Measurements from ENCODE around the gene SRRM3. TPM values are rescaled to one million over a fixed set of nuclear protein-coding genes. Genes with fewer than 3 reads are reported as not detected.
"Not testable (repeated sequence)": the region's sequence is repeated elsewhere in the genome, so short reads cannot be mapped to it uniquely, and the experiment has no call there.

SRRM3 gene
- total and polyA plus RNA-seq, 3 experiments from 2014 or later = not detected

DNA sequence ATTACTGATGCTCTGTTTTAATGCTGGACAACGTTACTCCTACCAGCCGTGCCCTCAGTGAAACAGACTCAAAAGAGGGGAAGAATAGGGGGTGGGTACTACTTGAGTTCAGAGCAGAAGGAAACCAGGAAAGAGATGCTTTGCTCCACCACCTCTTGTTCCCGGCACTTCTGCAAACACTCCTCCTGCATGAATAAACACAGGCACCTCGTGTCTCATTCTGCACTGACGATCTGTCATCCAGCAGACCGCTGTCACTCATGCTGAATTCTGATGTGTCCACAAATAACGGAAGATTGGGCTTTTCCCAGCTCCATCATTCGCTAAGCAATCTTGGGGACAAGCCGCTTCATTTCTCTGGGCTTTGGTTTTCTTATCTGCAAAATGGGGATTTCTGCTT is 130.4 kb downstream of the SRRM3 start:
- peaks cover 42 to 73% (median 61%) of the 10 kb centered on the region in 3 donors for H3K4me1 Mint-ChIP-seq
- H3K27ac Mint-ChIP-seq = peak overlapping the region in 3 of 8 donors; percentile 46 to 63 (median 48)
- no peaks in the 10 kb centered on the region for H3K9me3 Mint-ChIP-seq
- H3K4me3 ChIP-seq (ENCODE audit: low read length) = no peak overlapping the region
- H3K9me3 ChIP-seq (ENCODE audit: low read length) = no peaks in the 10 kb centered on the region
- H3K4me1 ChIP-seq (ENCODE audit: insufficient read depth, low read length) = no peaks in the 10 kb centered on the region
- H3K27me3 ChIP-seq (ENCODE audit: insufficient read depth, low read length, poor library complexity, severe bottlenecking) = no peaks in the 10 kb centered on the region
- H3K27me3 Mint-ChIP-seq = no peaks in the 10 kb centered on the region
- DNase-seq = no peak
- H3K4me3 Mint-ChIP-seq = no peak overlapping the region
- ChIA-PET CTCF (interaction anchor here (0.6 kb wide), 1 partner anchor 21 kb away, joined by 4 read pairs; no protein-coding TSS in a partner anchor), POLR2A (no interaction called here)
- peaks cover 0 to 60% (median 12%) of the 10 kb centered on the region in 3 donors for H3K36me3 Mint-ChIP-seq
- H3K27ac ChIP-seq (ENCODE audit: low read depth, low read length) = no peak overlapping the region
- peaks cover 24% of the 10 kb centered on the region for H3K36me3 ChIP-seq (ENCODE audit: insufficient read depth, low read length)

DNA sequence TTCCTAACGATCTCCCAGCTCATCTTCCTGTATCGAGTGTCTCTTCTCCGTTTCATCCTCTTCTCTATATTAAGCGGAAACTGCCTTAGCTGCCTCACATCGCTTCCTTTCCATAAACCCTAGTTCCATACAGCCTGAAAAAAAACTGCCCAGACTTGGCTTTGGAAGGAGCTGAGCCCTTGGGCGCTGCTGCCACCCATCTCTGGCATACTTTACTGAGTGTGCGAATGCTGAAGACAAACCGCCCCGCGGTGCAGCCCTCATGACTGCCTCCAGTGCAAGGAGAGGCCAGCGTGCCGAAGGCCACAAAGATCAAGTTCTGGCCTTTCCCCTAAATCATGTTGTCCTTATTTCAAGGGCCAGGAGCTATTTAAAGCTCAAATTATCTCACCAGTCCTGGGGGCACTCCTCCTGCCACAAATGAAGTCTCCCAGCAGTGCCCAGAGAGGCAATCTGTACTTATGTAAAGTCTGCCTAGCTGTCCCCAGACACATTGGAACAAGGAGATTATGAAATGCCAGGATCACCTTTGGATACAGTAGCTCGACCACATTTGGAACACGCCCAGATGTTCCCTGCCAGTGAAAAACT is 131.9 kb downstream of the SRRM3 start:
- Mint-ChIP-seq H3K27me3 (no peaks in the 10 kb centered on the region), H3K4me3 (peak overlapping the region in 1 of 7 donors; percentile 51), H3K27ac (peak overlapping the region in 6 of 8 donors; percentile 35 to 77 (median 66)), H3K9me3 (no peaks in the 10 kb centered on the region), H3K36me3 (peaks cover 0 to 57% (median 12%) of the 10 kb centered on the region in 3 donors), H3K4me1 (peaks cover 44 to 75% (median 67%) of the 10 kb centered on the region in 3 donors)
- DNase-seq = no peak
- Histone ChIP-seq H3K9me3 (ENCODE audit: low read length) (no peaks in the 10 kb centered on the region), H3K4me3 (ENCODE audit: low read length) (no peak overlapping the region), H3K36me3 (ENCODE audit: insufficient read depth, low read length) (peaks cover 14% of the 10 kb centered on the region), H3K27me3 (ENCODE audit: insufficient read depth, low read length, poor library complexity, severe bottlenecking) (no peaks in the 10 kb centered on the region), H3K27ac (ENCODE audit: low read depth, low read length) (no peak overlapping the region), H3K4me1 (ENCODE audit: insufficient read depth, low read length) (peaks cover 7% of the 10 kb centered on the region)
- POLR2A ChIA-PET = interaction anchor here (0.5 kb wide), 1 partner anchor 24 kb away, joined by 3 read pairs; no protein-coding TSS in a partner anchor
- CTCF ChIA-PET = interaction anchor here (1.1 to 1.6 kb wide), 4 partner anchors 8 to 43 kb away, joined by 3 to 4 read pairs (median 3); no protein-coding TSS in a partner anchor

DNA sequence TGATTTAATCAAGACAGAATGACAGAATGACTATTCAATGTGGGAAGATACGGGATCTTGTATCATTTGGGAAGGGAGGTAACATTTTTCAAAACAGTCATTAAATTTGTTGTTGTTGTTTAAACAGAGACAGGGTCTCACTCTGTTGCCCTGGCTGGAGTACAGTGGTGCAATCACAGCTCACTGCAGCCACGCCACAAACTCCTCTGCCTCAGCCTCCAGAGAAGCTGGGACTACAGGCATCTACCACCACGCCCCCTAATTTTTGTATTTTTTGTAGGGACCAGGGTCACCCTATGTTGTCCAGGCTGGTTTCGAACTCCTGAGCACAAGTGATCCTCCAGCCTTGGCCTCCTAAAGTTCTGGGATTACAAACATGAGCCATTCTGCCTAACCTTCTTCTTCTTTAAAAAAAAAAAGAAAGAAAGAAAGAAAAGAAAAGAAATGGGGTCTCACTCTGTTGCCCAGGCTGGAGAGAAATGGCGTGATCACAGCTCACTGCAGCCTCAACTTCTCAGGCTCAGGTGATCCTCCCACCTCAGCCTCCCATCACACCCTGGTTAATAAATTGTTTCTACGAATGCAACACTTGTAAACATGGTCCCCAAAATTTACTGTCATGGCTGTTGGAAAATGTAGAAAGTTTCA is 132.7 kb downstream of the SRRM3 start:
- Histone ChIP-seq H3K36me3 (ENCODE audit: insufficient read depth, low read length) (peaks cover 11% of the 10 kb centered on the region), H3K4me3 (ENCODE audit: low read length) (no peak overlapping the region), H3K9me3 (ENCODE audit: low read length) (no peaks in the 10 kb centered on the region), H3K4me1 (ENCODE audit: insufficient read depth, low read length) (peaks cover 7% of the 10 kb centered on the region), H3K27me3 (ENCODE audit: insufficient read depth, low read length, poor library complexity, severe bottlenecking) (no peaks in the 10 kb centered on the region), H3K27ac (ENCODE audit: low read depth, low read length) (no peak overlapping the region)
- ChIA-PET POLR2A (no interaction called here), CTCF (interaction anchor here (1.1 to 1.6 kb wide), 5 partner anchors 9 to 43 kb away, joined by 3 to 4 read pairs (median 3); no protein-coding TSS in a partner anchor)
- peaks cover 0 to 50% (median 10%) of the 10 kb centered on the region in 3 donors for H3K36me3 Mint-ChIP-seq
- peak overlapping the region in 2 of 8 donors; percentile 23 to 88 for H3K27ac Mint-ChIP-seq
- peaks cover 41 to 75% (median 63%) of the 10 kb centered on the region in 3 donors for H3K4me1 Mint-ChIP-seq
- no peaks in the 10 kb centered on the region for H3K9me3 Mint-ChIP-seq
- no peak for DNase-seq
- H3K27me3 Mint-ChIP-seq = no peaks in the 10 kb centered on the region
- H3K4me3 Mint-ChIP-seq = no peak overlapping the region

DNA sequence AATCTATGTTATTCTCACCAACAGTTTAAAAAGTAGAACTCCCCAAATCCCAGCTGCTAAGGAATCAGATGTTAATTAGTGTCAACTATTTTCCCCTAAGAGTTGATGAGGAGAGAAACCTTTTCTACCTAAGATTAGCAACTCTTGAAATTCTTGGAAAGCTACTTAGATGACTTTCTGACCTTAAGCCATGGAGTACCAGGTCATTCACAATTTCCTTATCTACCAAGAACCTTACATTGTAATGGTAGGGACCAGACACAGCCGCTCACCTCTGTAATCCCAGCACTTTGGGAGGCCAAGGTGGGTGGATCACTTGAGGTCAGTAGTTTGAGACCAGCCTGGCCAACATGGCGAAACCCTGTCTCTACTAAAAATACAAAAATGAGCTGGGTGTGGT is 133.7 kb downstream of the SRRM3 start:
- H3K27me3 Mint-ChIP-seq; H3K9me3 Mint-ChIP-seq; DNase-seq; H3K36me3 ChIP-seq (ENCODE audit: insufficient read depth, low read length); H3K9me3 ChIP-seq (ENCODE audit: low read length); H3K27me3 ChIP-seq (ENCODE audit: insufficient read depth, low read length, poor library complexity, severe bottlenecking); H3K4me3 ChIP-seq (ENCODE audit: low read length); H3K27ac ChIP-seq (ENCODE audit: low read depth, low read length); POLR2A ChIA-PET; H3K27ac Mint-ChIP-seq: not testable (repeated sequence)
- Mint-ChIP-seq H3K36me3 (peaks cover 0 to 48% (median 8%) of the 10 kb centered on the region in 3 donors), H3K4me3 (peak overlapping the region in 1 of 7 donors; percentile 9), H3K4me1 (peaks cover 42 to 77% (median 65%) of the 10 kb centered on the region in 3 donors)
- H3K4me1 ChIP-seq (ENCODE audit: insufficient read depth, low read length) = peaks cover 13% of the 10 kb centered on the region
- CTCF ChIA-PET = interaction anchor here (1.3 to 1.6 kb wide), 2 partner anchors 10 to 27 kb away, joined by 3 to 4 read pairs; no protein-coding TSS in a partner anchor

DNA sequence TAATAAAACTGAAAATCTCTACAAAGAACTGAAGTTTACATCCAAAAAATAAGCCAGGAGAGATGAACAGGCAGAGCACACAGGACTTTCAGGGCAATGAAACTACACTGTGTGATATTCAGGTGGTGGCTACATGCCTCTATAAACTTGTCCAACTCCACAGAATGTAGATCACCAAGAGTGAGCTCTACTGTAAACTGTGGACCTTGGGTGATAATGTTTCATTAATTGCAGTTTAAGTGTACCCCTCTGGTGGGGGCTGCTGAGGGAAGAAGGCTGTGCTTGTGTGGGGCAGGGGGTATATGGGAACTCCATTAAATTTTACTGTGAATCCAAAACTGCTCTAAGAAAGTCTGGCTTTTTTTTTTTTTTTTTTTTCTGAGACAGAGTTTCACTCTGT is 134.4 kb downstream of the SRRM3 start:
- peaks cover 0 to 45% (median 8%) of the 10 kb centered on the region in 3 donors for H3K36me3 Mint-ChIP-seq
- H3K9me3 Mint-ChIP-seq = no peaks in the 10 kb centered on the region
- peaks cover 41 to 80% (median 68%) of the 10 kb centered on the region in 3 donors for H3K4me1 Mint-ChIP-seq
- H3K4me1 ChIP-seq (ENCODE audit: insufficient read depth, low read length) = peaks cover 14% of the 10 kb centered on the region
- peak overlapping the region in 3 of 8 donors; percentile 43 to 68 (median 67) for H3K27ac Mint-ChIP-seq
- no peaks in the 10 kb centered on the region for H3K27me3 ChIP-seq (ENCODE audit: insufficient read depth, low read length, poor library complexity, severe bottlenecking)
- no peaks in the 10 kb centered on the region for H3K27me3 Mint-ChIP-seq
- no peak overlapping the region for H3K4me3 Mint-ChIP-seq
- no peak overlapping the region for H3K4me3 ChIP-seq (ENCODE audit: low read length)
- CTCF ChIA-PET = interaction anchor here (1.3 kb wide), 1 partner anchor 27 kb away, joined by 3 read pairs; no protein-coding TSS in a partner anchor
- peaks cover 6% of the 10 kb centered on the region for H3K36me3 ChIP-seq (ENCODE audit: insufficient read depth, low read length)
- H3K9me3 ChIP-seq (ENCODE audit: low read length) = no peaks in the 10 kb centered on the region
- POLR2A ChIA-PET = no interaction called here
- DNase-seq = no peak
- H3K27ac ChIP-seq (ENCODE audit: low read depth, low read length) = no peak overlapping the region

Other genes with a start within 250 kb of the SRRM3 start
- gene TMEM120A, start 207.3 kb upstream of the SRRM3 start, total RNA-seq = 10 to 100 TPM; 30.6 to 41.5 TPM
- gene TMEM120A, start 207.3 kb upstream of the SRRM3 start, polyA plus RNA-seq = 30.0 TPM
- 10 to 100 TPM; 40.2 to 40.7 TPM for gene STYXL1, start 153.9 kb upstream of the SRRM3 start, total RNA-seq
- 60.9 TPM for gene STYXL1, start 153.9 kb upstream of the SRRM3 start, polyA plus RNA-seq
- gene MDH2, start 153.8 kb upstream of the SRRM3 start, total RNA-seq = 100 to 1,000 TPM; 272 to 282 TPM
- gene MDH2, start 153.8 kb upstream of the SRRM3 start, polyA plus RNA-seq = 171 TPM
- 10 to 100 TPM; 80.7 to 84.1 TPM for gene HSPB1, start 100.8 kb downstream of the SRRM3 start, total RNA-seq
- 74.7 TPM for gene HSPB1, start 100.8 kb downstream of the SRRM3 start, polyA plus RNA-seq
- 100 to 1,000 TPM; 149 to 151 TPM for gene YWHAG, start 157.1 kb downstream of the SRRM3 start, total RNA-seq
- 2.1 TPM for gene YWHAG, start 157.1 kb downstream of the SRRM3 start, polyA plus RNA-seq
- under 1 TPM; 0.35 to 0.55 TPM for gene SSC4D, start 207.8 kb downstream of the SRRM3 start, total RNA-seq
- gene SSC4D, start 207.8 kb downstream of the SRRM3 start, polyA plus RNA-seq = 0.17 TPM
- gene ZP3, start 223.1 kb downstream of the SRRM3 start, total RNA-seq = 1 to 10 TPM; 1.6 TPM
- 2.2 TPM for gene ZP3, start 223.1 kb downstream of the SRRM3 start, polyA plus RNA-seq